ENCODE measurements around the gene CCDC33. TPM values are rescaled to one million over a fixed set of nuclear protein-coding genes. Genes with fewer than 3 reads are reported as not detected.

CCDC33 gene
- total RNA-seq, 4 donors from 2014 or later, result not detected

- DNase-seq (ENCODE audit: low spot score), result no peak
- TF ChIP-seq, protein P1, sequence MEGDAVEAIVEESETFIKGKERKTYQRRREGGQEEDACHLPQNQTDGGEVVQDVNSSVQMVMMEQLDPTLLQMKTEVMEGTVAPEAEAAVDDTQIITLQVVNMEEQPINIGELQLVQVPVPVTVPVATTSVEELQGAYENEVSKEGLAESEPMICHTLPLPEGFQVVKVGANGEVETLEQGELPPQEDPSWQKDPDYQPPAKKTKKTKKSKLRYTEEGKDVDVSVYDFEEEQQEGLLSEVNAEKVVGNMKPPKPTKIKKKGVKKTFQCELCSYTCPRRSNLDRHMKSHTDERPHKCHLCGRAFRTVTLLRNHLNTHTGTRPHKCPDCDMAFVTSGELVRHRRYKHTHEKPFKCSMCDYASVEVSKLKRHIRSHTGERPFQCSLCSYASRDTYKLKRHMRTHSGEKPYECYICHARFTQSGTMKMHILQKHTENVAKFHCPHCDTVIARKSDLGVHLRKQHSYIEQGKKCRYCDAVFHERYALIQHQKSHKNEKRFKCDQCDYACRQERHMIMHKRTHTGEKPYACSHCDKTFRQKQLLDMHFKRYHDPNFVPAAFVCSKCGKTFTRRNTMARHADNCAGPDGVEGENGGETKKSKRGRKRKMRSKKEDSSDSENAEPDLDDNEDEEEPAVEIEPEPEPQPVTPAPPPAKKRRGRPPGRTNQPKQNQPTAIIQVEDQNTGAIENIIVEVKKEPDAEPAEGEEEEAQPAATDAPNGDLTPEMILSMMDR (IDR thresholded peaks at IDR 0.05), result no peak
- ATAC-seq (ENCODE audit: low FRiP score), result no peak
These were observed 34.0 kb downstream of the CCDC33 start for GRCh38 chr15:74270155-74270554.

- TF ChIP-seq, protein P1 (IDR thresholded peaks at IDR 0.05), result no peak
- DNase-seq (ENCODE audit: low spot score) (no peak), ATAC-seq (ENCODE audit: low FRiP score) (no peak)
These were observed 34.9 kb downstream of the CCDC33 start for GRCh38 chr15:74270854-74271520.

GRCh38 chr15:74272812-74273211 is 36.7 kb downstream of the CCDC33 start:
- ATAC-seq (ENCODE audit: low FRiP score) (no peak), DNase-seq (ENCODE audit: low spot score) (no peak)
- TF ChIP-seq, protein P1 (IDR thresholded peaks at IDR 0.05), result no peak

DNA sequence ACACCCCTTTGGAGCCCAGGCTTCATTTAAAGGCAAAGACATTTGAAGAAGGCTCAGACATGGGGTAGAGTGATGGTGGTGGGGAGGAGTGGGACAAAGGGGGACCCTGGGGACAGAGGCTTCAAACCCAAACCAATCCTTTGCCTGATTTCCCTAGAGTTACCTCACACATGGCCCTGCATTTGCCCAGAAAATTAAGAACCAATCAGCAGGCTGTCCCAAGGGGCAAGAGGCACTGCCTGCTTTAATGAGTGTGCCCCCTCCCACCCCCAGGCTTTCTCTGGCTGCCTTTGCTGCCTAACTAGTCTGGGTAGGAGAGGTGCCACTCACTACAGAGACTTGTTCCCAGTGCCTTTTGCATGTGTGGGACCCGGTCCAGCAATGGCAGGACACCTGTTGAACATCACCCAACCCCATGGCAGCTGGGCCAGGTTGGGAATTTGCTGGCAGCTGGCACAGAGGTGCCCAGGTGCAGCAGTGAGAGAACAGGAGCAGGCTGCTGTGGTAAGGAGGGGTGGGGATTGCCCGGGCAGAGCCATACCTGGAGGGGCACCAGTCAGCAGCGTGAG is 38.4 kb downstream of the CCDC33 start:
- ATAC-seq (ENCODE audit: low FRiP score), result no peak
- TF ChIP-seq, protein P1 (IDR thresholded peaks at IDR 0.05), result no peak
- no peak for DNase-seq (ENCODE audit: low spot score)

DNA sequence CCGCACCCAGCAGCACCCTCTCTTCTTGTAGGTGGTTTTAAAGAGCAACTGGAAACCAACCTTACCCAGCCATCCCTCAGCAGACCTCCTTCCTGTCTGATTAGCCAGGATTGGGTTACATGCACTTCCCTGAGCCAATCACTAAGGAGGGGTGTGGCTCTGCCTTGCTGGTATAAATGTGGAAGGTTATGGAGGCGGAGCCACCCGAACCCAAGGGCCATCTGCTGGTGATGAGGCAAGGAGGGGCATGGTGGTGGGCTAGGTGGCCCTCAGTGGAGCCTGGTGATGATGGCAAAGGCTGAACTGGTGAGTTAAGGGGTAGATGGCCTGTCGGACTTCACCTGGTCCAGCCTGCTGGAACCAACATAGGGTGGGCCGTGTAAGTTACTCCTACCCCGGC is 39.8 kb downstream of the CCDC33 start:
- no peak for DNase-seq (ENCODE audit: low spot score)
- TF ChIP-seq, protein P1 (IDR thresholded peaks at IDR 0.05), result no peak
- ATAC-seq (ENCODE audit: low FRiP score), result no peak

- TF ChIP-seq, protein P1 (IDR thresholded peaks at IDR 0.05), result no peak
These were observed 40.4 kb downstream of the CCDC33 start for GRCh38 chr15:74276560-74276959.

GRCh38 chr15:74277242-74277810 is 41.2 kb downstream of the CCDC33 start:
- no peak for ATAC-seq (ENCODE audit: low FRiP score)
- DNase-seq (ENCODE audit: low spot score), result no peak
- TF ChIP-seq, protein P1 (IDR thresholded peaks at IDR 0.05), result no peak

More at GRCh38 chr15:74276560-74276959, 40.4 kb downstream of the CCDC33 start:
- DNase-seq (ENCODE audit: low spot score) (no peak), ATAC-seq (ENCODE audit: low FRiP score) (no peak)
